Mesenchymal stem cell (in vitro differentiated cells and primary cell): ENCODE results near the gene GFPT1.
"Not testable (repeated sequence)": the region's sequence is repeated elsewhere in the genome, so short reads cannot be mapped to it uniquely, and the experiment has no call there.

Source experiments
- DNase-seq: peaks from one replicate; pipeline ENCODE4 v3.0.0-alpha.2; 2013
- H2AFZ ChIP-seq: one replicate; pipeline ENCODE4 v1.6.1; 2013; ENCODE audit warnings: low read depth, mild to moderate bottlenecking, control low read depth, inconsistent platforms, low read length, moderate library complexity
- H2AK5ac ChIP-seq: 2 replicates; pipeline ENCODE4 v1.6.1; 2013; ENCODE audit warnings: low read length, moderate library complexity, mild to moderate bottlenecking, inconsistent platforms; ENCODE audit not compliant: severe bottlenecking
- H2BK120ac ChIP-seq: one replicate; pipeline ENCODE4 v1.6.1; 2013; ENCODE audit warnings: low read depth, mild to moderate bottlenecking, inconsistent platforms, low read length, moderate library complexity
- H2BK12ac ChIP-seq, 2 experiments: one replicate each; pipeline ENCODE4 v1.6.1; 2013; ENCODE audit warnings: inconsistent platforms in 2 of 2, low read length in 2 of 2, mild to moderate bottlenecking in 2 of 2, moderate library complexity in 2 of 2, control low read depth in 1 of 2
- H2BK15ac ChIP-seq: one replicate; pipeline ENCODE4 v1.6.1; 2013; ENCODE audit warnings: mild to moderate bottlenecking, low read depth, inconsistent platforms; ENCODE audit not compliant: poor library complexity, severe bottlenecking
- H2BK5ac ChIP-seq: 2 replicates; pipeline ENCODE4 v1.6.1; 2013; ENCODE audit warnings: low read depth, mild to moderate bottlenecking, low read length, control low read depth, inconsistent platforms; ENCODE audit not compliant: poor library complexity, severe bottlenecking
- H3K14ac ChIP-seq, 2 experiments: one replicate each; pipeline ENCODE4 v1.6.1; 2013; ENCODE audit warnings: inconsistent platforms in 2 of 2, low read length in 2 of 2, control low read depth in 1 of 2, mild to moderate bottlenecking in 1 of 2, moderate library complexity in 1 of 2
- H3K18ac ChIP-seq, 2 experiments: one replicate each; pipeline ENCODE4 v1.6.1; 2013; ENCODE audit warnings: inconsistent platforms in 2 of 2, low read length in 2 of 2, control low read depth in 1 of 2, low read depth in 1 of 2, mild to moderate bottlenecking in 1 of 2
- H3K23ac ChIP-seq, 2 experiments: one replicate each; pipeline ENCODE4 v1.6.1; 2013; ENCODE audit warnings: inconsistent platforms in 2 of 2, low read length in 2 of 2, mild to moderate bottlenecking in 2 of 2, moderate library complexity in 2 of 2, control low read depth in 1 of 2
- H3K27ac ChIP-seq: 2 replicates; pipeline ENCODE4 v1.5.1; 2013; ENCODE audit warnings: mild to moderate bottlenecking, moderate library complexity, low read length, control low read depth, inconsistent platforms; ENCODE audit not compliant: poor library complexity, severe bottlenecking
- H3K27me3 ChIP-seq, 2 experiments: 2 replicates each; pipeline versions ENCODE4 v1.6.1 to v1.7.0; 2013; ENCODE audit warnings: low read length in 2 of 2, mild to moderate bottlenecking in 2 of 2, moderate library complexity in 2 of 2, control low read depth in 1 of 2, inconsistent platforms in 1 of 2; ENCODE audit not compliant: control insufficient read depth in 1 of 2, insufficient read depth in 1 of 2
- H3K36me3 ChIP-seq, 2 experiments: 2 replicates each; pipeline versions ENCODE4 v1.6.1 to v1.7.0; 2013; ENCODE audit warnings: low read length in 2 of 2, control low read depth in 1 of 2, inconsistent platforms in 1 of 2, low read depth in 1 of 2, mild to moderate bottlenecking in 1 of 2; ENCODE audit not compliant: insufficient read depth in 2 of 2, control insufficient read depth in 1 of 2
- H3K4ac ChIP-seq, 2 experiments: one replicate each; pipeline ENCODE4 v1.6.1; 2013; ENCODE audit warnings: inconsistent platforms in 2 of 2, low read length in 2 of 2, mild to moderate bottlenecking in 2 of 2, moderate library complexity in 2 of 2, control low read depth in 1 of 2, low read depth in 1 of 2
- H3K4me1 ChIP-seq: 2 replicates; pipeline ENCODE4 v1.6.1; 2013; ENCODE audit warnings: low read depth, low read length, control low read depth; ENCODE audit not compliant: control insufficient read depth, insufficient read depth
- H3K4me2 ChIP-seq: 2 replicates; pipeline ENCODE4 v1.6.1; 2013; ENCODE audit warnings: low read length, mild to moderate bottlenecking, inconsistent platforms; ENCODE audit not compliant: poor library complexity, severe bottlenecking
- H3K4me3 ChIP-seq, 2 experiments: 2 replicates each; pipeline versions ENCODE4 v1.5.1 to v1.7.0; 2013; ENCODE audit warnings: low read length in 2 of 2, mild to moderate bottlenecking in 2 of 2, control low read depth in 1 of 2, low read depth in 1 of 2; ENCODE audit not compliant: insufficient read depth in 1 of 2
- H3K79me1 ChIP-seq: replicated peaks from 2 replicates; pipeline ENCODE4 v1.6.1; 2013; ENCODE audit warnings: mild to moderate bottlenecking, control low read depth, low read length, inconsistent platforms; ENCODE audit not compliant: poor library complexity, severe bottlenecking
- H3K9ac ChIP-seq: 2 replicates; pipeline ENCODE4 v1.7.0; 2013; ENCODE audit warnings: mild to moderate bottlenecking, low read length, moderate library complexity
- H3K9me3 ChIP-seq: 2 replicates; pipeline ENCODE4 v1.7.0; 2013; ENCODE audit warnings: mild to moderate bottlenecking, low read length; ENCODE audit not compliant: control insufficient read depth
- H4K8ac ChIP-seq: one replicate; pipeline ENCODE4 v1.6.1; 2013; ENCODE audit warnings: inconsistent platforms, mild to moderate bottlenecking, low read length, moderate library complexity
- H4K91ac ChIP-seq: one replicate; pipeline ENCODE4 v1.6.1; 2013; ENCODE audit warnings: mild to moderate bottlenecking, low read length, inconsistent platforms
- WGBS: methylation state at CpG from one replicate; pipeline ENCODE4 v1.1.7; 2013; ENCODE audit warnings: mixed read lengths; 5-methylcytosine and 5-hydroxymethylcytosine counted together

Gene GFPT1

DNA sequence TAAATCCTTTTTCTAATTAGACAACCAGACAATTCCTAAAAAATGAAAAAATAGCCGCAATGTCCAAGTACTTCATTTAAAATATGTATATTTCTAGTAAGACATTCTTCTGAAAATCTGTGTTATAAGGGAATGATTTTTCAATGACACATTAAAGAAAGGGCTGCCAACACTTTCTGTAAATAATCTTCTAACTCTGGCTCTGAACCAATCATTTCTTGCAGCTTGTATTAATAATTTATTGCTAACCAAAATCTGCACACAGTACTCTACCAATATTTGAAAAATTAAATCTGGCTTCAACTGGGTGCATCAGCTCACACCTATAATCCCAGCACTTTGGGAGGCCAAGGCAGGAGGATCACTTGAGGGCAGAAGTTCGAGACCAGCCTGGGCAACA, 42.0 kb upstream of the GFPT1 start:
- no peak overlapping the region for H3K4ac ChIP-seq
- H3K23ac ChIP-seq, result no peak overlapping the region
- no peak overlapping the region for H2BK120ac ChIP-seq
- 83% methylated on average over 1 of the region's 2 CpGs for WGBS
- peaks cover 17% of the 10 kb centered on the region for H3K79me1 ChIP-seq
- no peak overlapping the region for H2BK5ac ChIP-seq
- H4K91ac ChIP-seq, result no peak overlapping the region
- H2AK5ac ChIP-seq, result no peak overlapping the region
- H2BK12ac ChIP-seq, result no peak overlapping the region
- H2AFZ ChIP-seq, result no peak overlapping the region
- no peak overlapping the region for H3K9ac ChIP-seq
- peaks cover 3% of the 10 kb centered on the region for H3K4me1 ChIP-seq
- H3K36me3 ChIP-seq, result peaks cover 26 to 65% of the 10 kb centered on the region in 2 experiments
- no peak overlapping the region for H3K4me3 ChIP-seq
- no peak for DNase-seq
- no peak overlapping the region for H3K4me2 ChIP-seq
- no peaks in the 10 kb centered on the region for H3K27me3 ChIP-seq
- peak overlapping the region; percentile 61 for H3K27ac ChIP-seq
- H3K14ac ChIP-seq, result no peak overlapping the region
- no peak overlapping the region for H3K18ac ChIP-seq
- H4K8ac ChIP-seq, result no peak overlapping the region
- H2BK15ac ChIP-seq, result no peak overlapping the region
- H3K9me3 ChIP-seq, result no peaks in the 10 kb centered on the region

- Histone ChIP-seq H3K4me2 (no peak overlapping the region), H4K91ac (no peak overlapping the region), H3K9ac (no peak overlapping the region), H2BK12ac (no peak overlapping the region), H3K36me3 (peaks cover 28 to 71% of the 10 kb centered on the region in 2 experiments), H3K27ac (no peak overlapping the region), H3K4me3 (no peak overlapping the region), H4K8ac (no peak overlapping the region), H3K27me3 (no peaks in the 10 kb centered on the region), H3K9me3 (no peaks in the 10 kb centered on the region), H2AFZ (no peak overlapping the region), H3K14ac (no peak overlapping the region), H3K18ac (no peak overlapping the region), H3K79me1 (peaks cover 19% of the 10 kb centered on the region), H2BK15ac (no peak overlapping the region), H2BK120ac (no peak overlapping the region), H2AK5ac (no peak overlapping the region), H3K4ac (no peak overlapping the region), H3K23ac (no peak overlapping the region), H3K4me1 (no peaks in the 10 kb centered on the region), H2BK5ac (no peak overlapping the region)
- WGBS, result 100% methylated on average over 2 of the region's 2 CpGs
- DNase-seq, result no peak
Observed at GRCh38 chr2:69424419-69424818, 37.4 kb upstream of the GFPT1 start.

DNA sequence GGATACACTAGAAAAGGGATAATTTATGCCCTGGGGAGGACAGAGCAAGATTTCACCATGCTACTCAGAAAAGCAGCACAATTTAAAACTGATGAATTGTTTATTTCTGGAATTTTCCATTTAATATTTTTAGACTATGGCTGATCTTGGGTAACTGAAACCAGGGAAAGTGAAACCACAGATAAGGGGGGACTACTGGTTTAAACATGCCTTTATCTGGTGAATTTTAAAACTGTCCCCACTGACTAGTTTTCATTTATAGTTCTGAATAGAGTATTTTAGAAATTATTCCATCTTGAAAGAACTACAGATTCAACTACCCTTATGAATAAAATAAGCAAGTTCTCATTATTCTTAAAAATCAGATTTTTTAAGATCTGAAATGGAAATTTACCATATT, 35.2 kb upstream of the GFPT1 start:
- Histone ChIP-seq H3K79me1 (peaks cover 17% of the 10 kb centered on the region), H3K14ac (no peak overlapping the region), H3K23ac (no peak overlapping the region), H2BK5ac (no peak overlapping the region), H3K4ac (no peak overlapping the region), H4K8ac (no peak overlapping the region), H3K4me1 (no peaks in the 10 kb centered on the region), H4K91ac (no peak overlapping the region), H2AK5ac (no peak overlapping the region), H3K4me2 (no peak overlapping the region), H2BK15ac (no peak overlapping the region), H3K18ac (no peak overlapping the region), H2BK12ac (no peak overlapping the region), H3K9ac (no peak overlapping the region), H3K27me3 (no peaks in the 10 kb centered on the region), H3K4me3 (no peak overlapping the region), H2AFZ (no peak overlapping the region), H3K27ac (no peak overlapping the region), H3K9me3 (no peaks in the 10 kb centered on the region), H2BK120ac (no peak overlapping the region), H3K36me3 (peaks cover 27 to 69% of the 10 kb centered on the region in 2 experiments)
- DNase-seq, result peak; percentile 24

DNA sequence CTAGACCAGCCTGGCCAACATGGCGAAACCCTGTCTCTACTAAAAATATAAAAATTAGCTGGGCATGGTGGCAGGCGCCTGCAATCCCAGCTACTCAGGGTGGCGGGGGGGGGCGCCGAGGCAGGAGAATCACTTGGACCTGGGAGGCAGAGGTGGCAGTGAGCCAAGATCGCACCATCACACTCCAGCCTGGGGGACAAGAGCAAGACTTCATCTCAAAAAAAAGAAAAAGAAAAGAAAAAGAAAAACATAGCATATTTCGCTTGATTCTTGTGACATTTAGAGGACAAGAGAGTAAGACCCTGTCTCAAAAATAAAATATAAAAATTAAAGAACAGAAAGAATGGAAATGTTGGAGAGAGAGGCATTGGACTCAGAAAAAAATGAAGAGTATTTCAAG, 32.1 kb upstream of the GFPT1 start:
- H3K18ac ChIP-seq, H3K27ac ChIP-seq, H4K91ac ChIP-seq, H4K8ac ChIP-seq, H2BK12ac ChIP-seq, H2AK5ac ChIP-seq, H3K4me1 ChIP-seq, H3K4ac ChIP-seq, H3K14ac ChIP-seq, H3K27me3 ChIP-seq, H3K23ac ChIP-seq, H2BK5ac ChIP-seq, H2BK120ac ChIP-seq, H3K4me2 ChIP-seq, DNase-seq, H3K4me3 ChIP-seq, H3K9me3 ChIP-seq, H2BK15ac ChIP-seq, H2AFZ ChIP-seq, H3K9ac ChIP-seq: not testable (repeated sequence)
- peaks cover 24 to 72% of the 10 kb centered on the region in 2 experiments for H3K36me3 ChIP-seq
- peaks cover 13% of the 10 kb centered on the region for H3K79me1 ChIP-seq
- 89% methylated on average over 4 of the region's 7 CpGs for WGBS
